Measurements from ENCODE around the gene INHBE. TPM values are rescaled to one million over a fixed set of nuclear protein-coding genes. Genes with fewer than 3 reads are reported as not detected.

Gene INHBE
- total RNA-seq, 1 donor from 2014 or later, result 0.07 TPM

DNA sequence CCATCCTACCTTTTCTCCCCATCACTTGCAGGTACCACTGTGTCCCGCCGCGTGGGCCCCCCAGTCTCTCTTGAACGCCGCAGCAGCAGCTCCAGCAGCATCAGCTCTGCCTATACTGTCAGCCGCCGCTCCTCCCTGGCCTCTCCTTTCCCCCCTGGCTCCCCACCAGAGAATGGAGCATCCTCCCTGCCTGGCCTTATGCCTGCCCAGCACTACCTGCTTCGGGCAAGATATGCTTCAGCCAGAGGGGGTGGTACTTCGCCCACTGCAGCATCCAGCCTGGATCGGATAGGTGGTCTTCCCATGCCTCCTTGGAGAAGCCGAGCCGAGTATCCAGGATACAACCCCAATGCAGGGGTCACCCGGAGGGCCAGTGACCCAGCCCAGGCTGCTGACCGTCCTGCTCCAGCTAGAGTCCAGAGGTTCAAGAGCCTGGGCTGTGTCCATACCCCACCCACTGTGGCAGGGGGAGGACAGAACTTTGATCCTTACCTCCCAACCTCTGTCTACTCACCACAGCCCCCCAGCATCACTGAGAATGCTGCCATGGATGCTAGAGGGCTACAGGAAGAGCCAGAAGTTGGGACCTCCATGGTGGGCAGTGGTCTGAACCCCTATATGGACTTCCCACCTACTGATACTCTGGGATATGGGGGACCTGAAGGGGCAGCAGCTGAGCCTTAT is 15.3 kb downstream of the INHBE start:
- Mint-ChIP-seq H3K27ac (no peak overlapping the region), H3K9me3 (no peaks in the 10 kb centered on the region), H3K4me3 (no peak overlapping the region), H3K4me1 (peaks cover 25% of the 10 kb centered on the region), H3K27me3 (no peaks in the 10 kb centered on the region), H3K36me3 (ENCODE audit: low read depth) (peaks cover 60% of the 10 kb centered on the region)
- DNase-seq, result no peak
- intact Hi-C loops (cut with micrococcal nuclease), result loop anchor here (10.0 kb wide), 1 partner anchor 224 kb away; the partner anchor contains the start of gene OS9

DNA sequence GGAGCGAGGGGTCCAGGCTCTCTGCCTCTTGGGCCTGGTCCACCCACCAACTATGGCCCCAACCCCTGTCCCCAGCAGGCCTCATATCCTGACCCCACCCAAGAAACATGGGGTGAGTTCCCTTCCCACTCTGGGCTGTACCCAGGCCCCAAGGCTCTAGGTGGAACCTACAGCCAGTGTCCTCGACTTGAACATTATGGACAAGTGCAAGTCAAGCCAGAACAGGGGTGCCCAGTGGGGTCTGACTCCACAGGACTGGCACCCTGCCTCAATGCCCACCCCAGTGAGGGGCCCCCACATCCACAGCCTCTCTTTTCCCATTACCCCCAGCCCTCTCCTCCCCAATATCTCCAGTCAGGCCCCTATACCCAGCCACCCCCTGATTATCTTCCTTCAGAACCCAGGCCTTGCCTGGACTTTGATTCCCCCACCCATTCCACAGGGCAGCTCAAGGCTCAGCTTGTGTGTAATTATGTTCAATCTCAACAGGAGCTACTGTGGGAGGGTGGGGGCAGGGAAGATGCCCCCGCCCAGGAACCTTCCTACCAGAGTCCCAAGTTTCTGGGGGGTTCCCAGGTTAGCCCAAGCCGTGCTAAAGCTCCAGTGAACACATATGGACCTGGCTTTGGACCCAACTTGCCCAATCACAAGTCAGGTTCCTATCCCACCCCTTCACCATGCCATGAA is 16.0 kb downstream of the INHBE start:
- Mint-ChIP-seq H3K27me3 (no peaks in the 10 kb centered on the region), H3K36me3 (ENCODE audit: low read depth) (peaks cover 63% of the 10 kb centered on the region), H3K9me3 (no peaks in the 10 kb centered on the region), H3K4me3 (no peak overlapping the region), H3K4me1 (peaks cover 26% of the 10 kb centered on the region), H3K27ac (no peak overlapping the region)
- intact Hi-C loops (cut with micrococcal nuclease), result loop anchor here (10.0 kb wide), 1 partner anchor 224 kb away; the partner anchor contains the start of gene OS9
- no peak for DNase-seq

- no peak overlapping the region for H3K27ac Mint-ChIP-seq
- H3K36me3 Mint-ChIP-seq (ENCODE audit: low read depth), result peaks cover 68% of the 10 kb centered on the region
- no peak overlapping the region for H3K4me3 Mint-ChIP-seq
- intact Hi-C loops (cut with micrococcal nuclease), result loop anchor here (10.0 kb wide), 1 partner anchor 223 kb away; the partner anchor contains the start of gene OS9
- H3K9me3 Mint-ChIP-seq, result no peaks in the 10 kb centered on the region
- H3K4me1 Mint-ChIP-seq, result peaks cover 31% of the 10 kb centered on the region
- no peaks in the 10 kb centered on the region for H3K27me3 Mint-ChIP-seq
- no peak for DNase-seq
These were observed 16.6 kb downstream of the INHBE start for GRCh38 chr12:57471661-57472060.

DNA sequence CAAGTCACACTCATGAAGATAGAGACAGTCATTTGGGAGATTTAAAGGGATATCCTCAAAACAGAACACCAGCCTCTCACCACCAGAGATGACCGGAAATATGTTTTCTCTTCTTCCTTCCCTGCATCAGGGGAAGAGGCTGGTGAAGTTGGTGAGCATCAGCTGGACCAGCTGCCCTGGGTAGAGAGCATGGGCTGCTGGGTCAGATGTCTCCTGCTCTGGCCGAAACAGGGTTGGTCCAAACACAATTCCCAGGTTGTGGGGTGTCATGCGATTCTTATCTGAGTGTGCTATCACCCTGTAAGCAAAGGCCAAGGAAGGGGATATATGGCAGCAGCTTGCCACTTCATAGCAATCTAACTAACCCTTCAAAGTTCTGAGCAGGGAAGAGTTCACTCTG is 17.3 kb downstream of the INHBE start:
- H3K4me3 Mint-ChIP-seq, result no peak overlapping the region

DNA sequence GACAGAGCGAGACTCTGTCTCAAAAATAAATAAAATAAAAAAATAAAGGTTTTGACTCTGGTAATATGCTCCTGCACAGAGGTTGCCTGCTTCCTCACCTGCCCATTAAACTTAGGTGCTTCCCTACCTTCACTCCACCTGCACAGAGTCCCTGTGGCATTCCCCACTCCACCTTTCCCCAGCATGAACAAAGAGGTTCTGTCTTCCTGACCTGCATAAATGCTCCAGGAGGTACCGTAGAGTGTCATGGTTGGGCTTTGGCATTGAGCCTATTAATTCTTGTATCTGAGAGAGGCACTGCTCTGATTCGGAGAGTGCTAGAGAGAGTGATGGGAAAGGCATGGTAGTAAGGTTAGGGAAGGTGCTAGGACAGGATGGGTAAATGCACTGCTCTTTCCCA is 18.3 kb downstream of the INHBE start:
- Mint-ChIP-seq H3K4me3 (no peak overlapping the region), H3K4me1 (peaks cover 42% of the 10 kb centered on the region), H3K27me3 (no peaks in the 10 kb centered on the region), H3K9me3 (no peaks in the 10 kb centered on the region), H3K27ac (peak overlapping the region; percentile 2), H3K36me3 (ENCODE audit: low read depth) (peaks cover 65% of the 10 kb centered on the region)
- no peak for DNase-seq
- intact Hi-C loops (cut with micrococcal nuclease), result loop anchor here (10.0 kb wide), 1 partner anchor 221 kb away; the partner anchor contains the start of gene OS9

More for the DNA sequence above, 17.3 kb downstream of the INHBE start:
- Mint-ChIP-seq H3K4me1 (peaks cover 35% of the 10 kb centered on the region), H3K36me3 (ENCODE audit: low read depth) (peaks cover 68% of the 10 kb centered on the region), H3K27me3 (no peaks in the 10 kb centered on the region), H3K9me3 (no peaks in the 10 kb centered on the region), H3K27ac (no peak overlapping the region)
- intact Hi-C loops (cut with micrococcal nuclease), result loop anchor here (10.0 kb wide), 1 partner anchor 222 kb away; the partner anchor contains the start of gene OS9
- DNase-seq, result no peak

DNA sequence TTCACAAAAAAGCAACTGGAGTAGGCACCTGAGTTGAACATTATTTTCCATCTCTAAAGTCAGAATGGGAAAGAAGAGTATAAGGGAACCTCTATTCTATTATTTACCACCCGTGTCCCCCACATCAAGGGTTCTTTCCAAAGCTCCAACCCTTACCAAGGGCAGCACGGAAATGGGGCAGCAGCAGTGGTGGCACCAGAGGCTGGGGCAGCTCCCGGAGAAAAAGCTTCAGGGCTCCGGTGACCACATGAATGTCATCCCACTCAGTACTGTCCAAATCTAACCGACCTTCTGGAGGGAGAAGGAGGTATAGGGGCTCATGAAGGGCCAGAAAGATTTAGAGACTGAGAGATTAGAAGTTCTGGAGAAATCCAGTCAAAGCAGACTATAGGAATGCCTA is 18.8 kb downstream of the INHBE start:
- DNase-seq, result no peak
- Mint-ChIP-seq H3K9me3 (no peaks in the 10 kb centered on the region), H3K36me3 (ENCODE audit: low read depth) (peaks cover 67% of the 10 kb centered on the region), H3K27ac (peak overlapping the region; percentile 68), H3K27me3 (no peaks in the 10 kb centered on the region), H3K4me3 (peak overlapping the region; percentile 72), H3K4me1 (peaks cover 47% of the 10 kb centered on the region)
- intact Hi-C loops (cut with micrococcal nuclease), result loop anchor here (10.0 kb wide), 1 partner anchor 221 kb away; the partner anchor contains the start of gene OS9

GRCh38 chr12:57474430-57474829 is 19.3 kb downstream of the INHBE start:
- DNase-seq, result no peak

DNA sequence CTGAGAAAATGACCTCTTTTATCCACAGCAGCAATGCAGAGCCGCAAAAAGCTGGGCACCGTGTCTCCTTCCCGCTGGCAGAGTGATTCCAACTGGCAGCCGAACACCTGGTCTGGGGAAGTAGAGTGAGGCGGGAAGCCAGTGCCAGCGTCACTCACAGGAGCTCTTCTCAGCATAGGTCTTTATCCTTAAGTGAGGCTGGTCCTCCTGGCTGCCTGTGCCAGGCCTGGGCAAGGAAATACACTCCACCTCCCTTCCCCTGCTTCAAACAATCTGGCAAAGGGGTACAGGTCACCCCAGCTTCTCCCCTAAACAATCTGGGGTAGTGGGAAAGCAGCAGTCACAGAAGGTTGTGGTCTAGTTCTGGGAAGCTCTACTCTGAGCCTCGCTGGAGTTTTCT is 19.8 kb downstream of the INHBE start:
- DNase-seq, result no peak
- H3K36me3 Mint-ChIP-seq (ENCODE audit: low read depth), result peaks cover 64% of the 10 kb centered on the region
- H3K4me3 Mint-ChIP-seq, result peak overlapping the region; percentile 72
- peak overlapping the region; percentile 68 for H3K27ac Mint-ChIP-seq
- H3K4me1 Mint-ChIP-seq, result peaks cover 55% of the 10 kb centered on the region
- no peaks in the 10 kb centered on the region for H3K27me3 Mint-ChIP-seq
- H3K9me3 Mint-ChIP-seq, result no peaks in the 10 kb centered on the region
- intact Hi-C loops (cut with micrococcal nuclease), result loop anchor here (5.0 to 10.0 kb wide), 3 partner anchors 220 to 468 kb away; partner anchors contain the start of genes OS9 and ZBTB39

More at GRCh38 chr12:57474430-57474829, 19.3 kb downstream of the INHBE start:
- Mint-ChIP-seq H3K9me3 (no peaks in the 10 kb centered on the region), H3K27me3 (no peaks in the 10 kb centered on the region), H3K4me1 (peaks cover 51% of the 10 kb centered on the region), H3K4me3 (peak overlapping the region; percentile 72), H3K27ac (peak overlapping the region; percentile 68), H3K36me3 (ENCODE audit: low read depth) (peaks cover 65% of the 10 kb centered on the region)
- intact Hi-C loops (cut with micrococcal nuclease), result loop anchor here (10.0 kb wide), 1 partner anchor 220 kb away; the partner anchor contains the start of gene OS9

DNA sequence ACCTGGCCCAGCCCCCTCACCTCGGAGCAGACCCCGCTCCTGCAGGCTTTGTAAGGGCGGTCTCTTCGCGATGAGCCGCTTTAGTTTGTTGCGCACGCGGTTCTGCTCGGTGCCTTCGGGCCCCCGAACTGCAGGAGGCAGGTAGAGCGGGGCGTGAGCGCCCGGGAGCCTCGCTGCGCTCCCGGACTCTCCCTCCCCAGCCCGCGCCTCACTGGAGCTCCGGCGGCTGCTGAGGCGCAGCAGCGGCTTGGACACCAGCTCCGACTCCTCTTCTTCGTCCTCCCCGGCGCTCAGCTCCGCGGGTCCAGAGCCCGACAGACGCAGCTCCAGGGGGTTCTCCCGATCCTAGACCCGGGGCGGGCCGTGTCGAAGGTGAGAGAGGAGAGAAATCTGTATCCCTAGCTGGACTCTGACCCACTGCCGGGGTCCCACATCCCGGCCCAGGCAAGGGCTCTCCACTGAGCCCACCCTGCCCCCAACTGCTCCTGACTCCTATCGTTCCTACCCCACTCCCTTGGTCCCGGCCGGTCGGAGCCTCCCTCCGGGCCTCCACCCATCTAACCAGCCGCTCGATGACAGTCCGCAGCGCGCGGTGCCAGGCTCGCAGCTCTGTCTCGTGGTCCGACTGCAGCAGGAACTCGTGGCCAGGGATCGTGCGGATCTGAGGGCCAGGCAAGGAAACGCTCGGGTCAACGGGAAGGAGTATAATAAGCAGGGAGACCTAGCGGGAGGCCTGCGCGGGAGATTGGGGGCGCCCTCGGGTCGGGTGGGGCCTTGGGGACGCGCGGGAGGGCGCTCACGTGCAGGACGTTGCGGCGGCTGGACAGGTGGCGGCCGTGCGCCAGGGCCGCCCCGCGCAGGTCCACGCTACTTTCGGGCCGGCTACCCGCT is 20.4 kb downstream of the INHBE start:
- H3K36me3 Mint-ChIP-seq (ENCODE audit: low read depth), result peaks cover 64% of the 10 kb centered on the region
- intact Hi-C loops (cut with micrococcal nuclease), result loop anchor here (1.0 to 10.0 kb wide), 4 partner anchors 16 to 468 kb away; partner anchors contain the start of genes GLI1, OS9 and ZBTB39
- no peaks in the 10 kb centered on the region for H3K27me3 Mint-ChIP-seq
- DNase-seq, result no peak
- peak overlapping the region; percentile 96 for H3K4me3 Mint-ChIP-seq
- H3K27ac Mint-ChIP-seq, result peak overlapping the region; percentile 97
- H3K4me1 Mint-ChIP-seq, result peaks cover 62% of the 10 kb centered on the region
- no peaks in the 10 kb centered on the region for H3K9me3 Mint-ChIP-seq

DNA sequence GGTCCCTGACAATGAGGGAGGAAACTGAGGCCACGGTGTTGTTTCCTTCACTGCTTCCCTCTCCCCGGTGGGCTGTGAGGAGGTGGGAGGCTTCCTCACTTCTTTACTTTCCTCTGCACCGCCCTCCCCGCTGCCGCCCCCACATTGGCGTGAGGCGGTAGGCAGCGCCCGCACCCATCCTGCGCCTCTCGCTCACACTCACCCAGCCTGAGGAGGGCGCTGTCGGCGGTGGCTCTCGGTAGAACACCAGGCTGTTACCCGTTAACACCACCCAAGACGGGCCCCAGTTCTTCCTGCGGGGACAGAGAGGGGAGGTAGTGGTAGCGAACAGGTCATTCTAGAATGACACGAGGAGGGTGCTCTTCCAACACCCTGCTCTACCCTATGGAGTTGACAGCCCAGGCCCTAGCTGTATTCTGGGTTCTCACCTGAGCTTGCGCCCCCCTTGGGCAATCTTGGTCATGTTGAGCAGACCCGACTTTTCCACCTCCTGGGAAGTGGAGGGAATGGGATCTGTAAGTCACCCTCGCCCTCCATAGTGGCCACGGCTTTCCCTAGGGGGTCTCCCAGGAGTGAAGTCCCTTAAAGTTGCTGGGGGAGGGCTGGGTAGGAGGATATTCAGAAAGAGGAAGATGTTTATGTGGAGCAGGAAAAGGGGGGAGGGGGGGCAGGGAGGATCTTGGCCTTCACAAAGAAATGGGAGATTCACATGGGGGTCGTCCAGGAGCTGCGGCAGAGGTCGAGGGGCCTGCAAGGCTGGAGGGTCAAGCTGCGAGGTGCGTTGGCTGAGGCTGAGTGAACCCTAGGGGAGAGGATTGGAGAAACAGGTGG is 21.3 kb downstream of the INHBE start:
- DNase-seq, result peak; percentile 93
- no peaks in the 10 kb centered on the region for H3K9me3 Mint-ChIP-seq
- no peaks in the 10 kb centered on the region for H3K27me3 Mint-ChIP-seq
- H3K4me1 Mint-ChIP-seq, result peaks cover 68% of the 10 kb centered on the region
- H3K27ac Mint-ChIP-seq, result peak overlapping the region; percentile 97
- intact Hi-C loops (cut with micrococcal nuclease), result loop anchor here (1.0 to 10.0 kb wide), 4 partner anchors 17 to 469 kb away; partner anchors contain the start of genes GLI1, OS9 and ZBTB39
- peak overlapping the region; percentile 96 for H3K4me3 Mint-ChIP-seq
- peaks cover 60% of the 10 kb centered on the region for H3K36me3 Mint-ChIP-seq (ENCODE audit: low read depth)

DNA sequence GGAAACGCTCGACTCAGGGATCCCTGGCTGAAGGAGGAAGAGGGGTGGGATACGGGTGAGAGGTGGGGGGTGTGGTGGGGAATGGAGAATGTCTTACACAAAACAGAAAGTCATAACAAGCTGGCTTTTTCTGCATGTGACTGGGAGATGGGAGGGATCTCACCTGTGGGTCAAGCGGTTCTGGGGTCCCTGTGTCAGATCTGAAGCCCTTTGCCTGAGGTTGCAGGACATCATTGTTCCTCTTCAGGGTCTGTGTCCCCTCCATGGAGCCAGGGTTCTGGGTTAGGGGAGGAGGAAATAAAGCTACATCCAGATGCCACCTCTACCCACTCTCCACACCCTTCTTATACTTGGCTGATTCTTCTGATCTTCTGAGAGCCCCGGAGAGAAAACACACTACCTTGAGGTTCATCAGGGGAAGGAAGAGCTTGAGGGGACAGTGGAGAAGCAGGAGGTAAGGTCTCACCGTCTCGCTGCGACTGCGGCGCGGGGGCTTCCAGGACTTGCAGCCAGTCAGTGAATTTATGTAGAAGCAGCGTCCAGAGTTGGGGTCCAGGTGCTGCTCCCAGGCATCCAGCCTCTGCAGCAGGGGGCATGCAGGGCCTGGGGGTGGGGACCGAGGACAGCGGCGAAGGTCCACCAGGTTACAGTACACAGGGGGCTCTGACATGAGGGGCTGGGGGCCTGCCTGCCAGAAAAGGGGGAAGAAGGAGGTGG is 22.0 kb downstream of the INHBE start:
- Mint-ChIP-seq H3K36me3 (ENCODE audit: low read depth) (peaks cover 55% of the 10 kb centered on the region), H3K9me3 (no peaks in the 10 kb centered on the region), H3K4me3 (peak overlapping the region; percentile 96), H3K27me3 (no peaks in the 10 kb centered on the region), H3K27ac (peak overlapping the region; percentile 97), H3K4me1 (peaks cover 71% of the 10 kb centered on the region)
- intact Hi-C loops (cut with micrococcal nuclease), result loop anchor here (1.0 to 10.0 kb wide), 4 partner anchors 18 to 470 kb away; partner anchors contain the start of genes GLI1, OS9 and ZBTB39
- peak; percentile 76 for DNase-seq
